NCI-H2081 treated with DMSO at 0.1 percent for 48 hours (cell line): ENCODE data around the gene NLRP6.
"Not testable (repeated sequence)": the region's sequence is repeated elsewhere in the genome, so short reads cannot be mapped to it uniquely, and the experiment has no call there.

Experiments used
- DNase-seq: peaks from one replicate; lab custom pipeline; 2025; lab: John Stamatoyannopoulos, UW

Gene NLRP6

DNA sequence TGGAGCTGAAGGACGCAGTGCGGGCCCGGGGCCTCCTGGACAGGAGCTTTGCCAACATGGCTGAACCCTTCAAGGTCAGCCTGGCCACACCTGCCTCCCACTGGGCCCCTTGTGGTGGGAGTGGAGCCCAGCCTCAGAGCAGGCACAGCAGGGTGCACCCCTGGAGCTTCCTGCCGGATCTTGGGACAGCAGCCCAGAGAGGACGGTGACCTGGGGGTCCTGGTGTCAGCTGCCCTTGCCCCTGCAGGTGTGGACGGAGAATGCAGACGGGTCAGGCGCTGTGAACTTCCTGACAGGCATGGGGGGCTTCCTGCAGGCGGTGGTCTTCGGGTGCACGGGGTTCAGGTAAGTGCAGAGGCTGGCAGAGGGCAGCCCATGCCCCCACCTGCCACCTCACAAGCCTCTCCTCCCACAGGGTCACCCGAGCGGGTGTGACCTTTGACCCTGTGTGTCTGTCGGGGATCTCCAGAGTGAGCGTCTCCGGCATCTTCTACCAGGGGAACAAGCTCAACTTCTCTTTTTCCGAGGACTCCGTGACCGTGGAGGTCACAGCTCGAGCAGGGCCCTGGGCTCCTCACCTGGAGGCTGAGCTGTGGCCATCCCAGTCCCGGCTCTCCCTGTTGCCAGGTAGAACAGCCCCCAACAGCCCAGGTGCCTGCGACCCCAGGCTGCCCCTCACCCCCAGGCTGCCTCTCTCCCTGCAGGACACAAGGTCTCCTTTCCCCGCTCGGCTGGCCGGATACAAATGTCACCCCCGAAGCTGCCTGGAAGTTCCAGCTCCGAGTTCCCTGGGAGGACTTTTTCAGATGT is 15.8 kb downstream of the NLRP6 start:
- no peak for DNase-seq

DNA sequence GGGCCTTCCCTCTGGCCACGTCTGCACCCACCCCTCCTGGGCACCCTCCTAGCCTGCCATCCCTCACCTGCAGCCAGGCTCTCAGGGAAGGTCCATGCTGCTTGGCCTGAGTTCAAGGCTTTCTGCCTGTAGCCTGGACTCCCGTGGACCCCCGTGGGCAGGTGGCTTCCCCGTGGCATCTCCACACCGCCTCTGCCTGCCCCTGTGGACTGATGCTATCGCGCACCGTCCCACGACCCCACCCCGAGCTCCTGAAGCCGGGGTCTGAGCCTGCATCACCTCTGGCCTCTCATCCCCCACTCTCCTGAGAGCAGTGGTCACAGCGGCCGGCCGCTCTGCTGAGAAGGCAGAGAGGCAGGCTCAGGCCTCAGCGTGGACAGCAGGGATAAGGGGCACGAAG is 16.6 kb downstream of the NLRP6 start:
- no peak for DNase-seq

DNA sequence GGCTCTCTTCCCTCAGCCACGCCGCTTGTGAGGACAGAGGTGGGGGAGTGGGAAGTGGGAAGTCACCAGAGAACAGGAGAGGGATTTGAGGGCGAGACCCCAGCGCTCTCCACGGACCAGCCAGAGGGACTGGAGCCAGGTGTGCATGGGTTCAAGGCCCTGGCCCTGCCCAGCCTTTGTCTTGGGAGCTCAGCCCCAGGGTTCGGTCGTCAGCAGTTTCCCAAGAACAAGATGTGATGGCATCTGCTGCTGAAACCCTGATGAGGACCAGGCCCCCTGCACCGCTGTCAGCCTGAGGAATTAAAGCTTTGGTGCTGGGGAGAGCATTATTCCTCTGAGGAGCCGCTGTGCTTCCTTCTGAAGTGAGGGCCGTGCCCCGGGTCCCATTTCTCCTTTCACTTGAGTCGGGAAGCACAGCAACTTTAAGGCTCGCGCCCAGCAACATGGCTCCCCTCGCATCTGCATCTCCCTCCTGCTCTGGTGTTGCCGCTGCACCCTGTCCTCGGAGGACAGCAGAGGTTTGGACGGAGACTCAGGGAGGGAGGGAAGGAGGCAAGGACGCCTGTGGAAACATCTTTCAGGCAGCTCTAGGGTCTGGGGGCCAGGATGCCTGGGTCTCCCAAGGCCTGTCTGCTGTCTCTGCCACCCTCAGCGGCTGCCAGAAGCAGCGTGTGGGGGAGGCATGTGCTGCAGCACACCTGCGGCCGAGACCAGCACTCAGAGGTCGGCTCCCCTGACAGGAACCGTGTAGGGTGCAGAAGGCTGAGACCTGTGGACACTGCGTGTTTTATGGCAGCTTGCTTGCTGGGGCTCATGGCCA is 17.4 kb downstream of the NLRP6 start:
- DNase-seq = no peak

DNA sequence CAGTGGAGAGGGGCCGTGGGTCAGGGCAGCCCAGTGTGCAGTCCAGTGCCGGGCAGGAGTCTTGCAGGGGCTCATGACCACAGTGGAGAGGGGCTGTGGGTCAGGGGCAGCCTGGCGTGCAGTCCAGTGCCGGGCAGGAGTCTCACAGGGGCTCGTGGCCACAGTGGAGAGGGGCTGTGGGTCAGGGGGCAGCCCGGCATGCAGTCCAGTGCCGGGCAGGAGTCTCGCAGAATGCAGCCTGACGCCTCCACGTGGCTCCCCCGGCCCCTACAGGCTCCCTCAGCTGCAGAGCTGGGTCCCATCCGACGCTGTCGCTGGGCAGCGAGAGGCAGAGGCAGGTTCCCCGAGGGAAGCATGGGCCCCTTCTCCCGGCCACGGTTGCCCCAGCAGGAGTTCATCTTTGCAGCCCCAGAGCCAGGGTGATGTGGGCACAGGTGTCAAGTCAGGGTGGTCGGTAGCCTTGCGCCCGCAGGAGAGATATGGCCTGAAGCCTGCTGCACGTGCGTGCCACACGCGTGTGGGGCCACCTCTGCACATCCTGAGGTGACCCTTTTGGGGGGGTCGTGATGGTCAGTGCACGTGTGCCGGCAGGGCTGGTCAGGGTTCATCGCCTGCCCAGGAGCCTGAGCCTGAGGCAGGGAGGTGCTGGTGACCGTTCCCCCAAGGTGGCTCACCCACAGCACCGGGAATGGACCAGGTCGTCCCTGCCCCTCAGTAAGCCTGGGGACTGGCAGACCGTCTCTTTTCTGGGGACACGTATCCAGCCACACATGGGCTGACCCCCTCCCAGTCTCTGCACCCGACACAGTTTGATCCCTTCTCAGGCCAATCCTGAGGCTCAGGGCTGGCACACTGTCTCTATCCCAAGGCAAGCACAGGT is 18.2 kb downstream of the NLRP6 start:
- no peak for DNase-seq

DNA sequence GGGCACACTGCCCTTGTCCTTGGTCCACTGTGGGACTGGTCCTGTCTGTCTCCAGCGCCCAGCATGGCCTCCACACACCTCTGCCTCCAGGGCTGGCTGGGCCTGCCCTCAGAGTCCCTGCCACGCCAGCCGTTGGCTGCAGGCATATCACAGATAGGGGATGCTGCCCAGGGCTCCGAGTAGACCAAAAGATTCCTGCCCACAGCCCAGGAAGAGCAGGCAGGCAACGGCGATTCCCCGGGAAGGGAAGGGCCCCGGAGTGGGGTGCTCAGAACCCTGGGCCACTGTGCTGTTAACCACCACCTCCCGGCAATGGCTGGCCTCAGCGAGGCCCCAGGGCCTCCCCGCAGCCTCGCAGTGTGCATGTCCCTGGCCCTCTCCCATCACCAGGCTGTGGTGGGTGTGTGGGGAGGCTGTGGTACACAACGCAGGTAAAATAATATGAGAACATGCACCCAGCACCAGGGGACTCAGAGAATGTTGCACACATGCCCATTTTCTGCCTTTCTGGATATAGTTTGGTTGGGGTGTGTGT is 18.9 kb downstream of the NLRP6 start:
- DNase-seq = no peak

DNA sequence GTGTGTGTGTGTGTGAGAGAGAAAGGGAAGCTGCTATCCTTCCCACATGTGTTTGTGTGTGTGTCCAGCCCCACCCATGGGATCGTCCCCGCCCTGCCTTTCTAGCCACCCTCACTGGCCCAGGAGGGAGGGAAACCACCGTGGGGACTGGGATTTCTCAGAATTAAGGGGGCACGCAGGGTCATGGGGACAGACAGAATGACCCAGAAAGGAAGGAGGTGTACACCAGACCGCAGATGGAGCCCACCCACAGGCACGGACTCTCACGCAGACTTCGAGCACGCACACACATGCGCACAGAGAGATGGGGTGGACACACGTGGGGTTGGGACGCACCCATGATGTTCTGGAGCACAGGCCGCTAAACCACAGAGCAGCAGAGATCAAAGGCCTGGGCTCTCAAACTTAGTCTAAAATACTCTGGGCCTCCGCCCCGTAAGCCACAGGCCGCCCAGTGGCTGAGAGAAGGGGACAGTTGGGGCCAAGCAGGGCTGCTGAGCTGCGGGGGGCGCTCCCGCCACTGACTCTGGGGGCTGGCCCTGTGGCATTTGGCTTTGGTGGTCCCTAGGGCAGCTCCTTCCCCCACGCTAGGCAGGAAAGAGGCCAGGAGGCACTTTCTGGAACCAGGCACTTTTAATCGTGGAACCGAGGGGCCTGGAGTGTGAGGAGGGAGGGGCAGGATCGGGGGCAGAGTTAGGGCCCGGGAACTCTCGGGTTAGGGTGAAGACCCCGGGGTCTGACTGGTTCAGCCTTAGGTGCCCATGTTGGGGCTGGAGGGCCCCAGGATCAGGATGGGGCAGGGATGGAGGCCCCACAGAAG is 19.6 kb downstream of the NLRP6 start:
- no peak for DNase-seq

DNA sequence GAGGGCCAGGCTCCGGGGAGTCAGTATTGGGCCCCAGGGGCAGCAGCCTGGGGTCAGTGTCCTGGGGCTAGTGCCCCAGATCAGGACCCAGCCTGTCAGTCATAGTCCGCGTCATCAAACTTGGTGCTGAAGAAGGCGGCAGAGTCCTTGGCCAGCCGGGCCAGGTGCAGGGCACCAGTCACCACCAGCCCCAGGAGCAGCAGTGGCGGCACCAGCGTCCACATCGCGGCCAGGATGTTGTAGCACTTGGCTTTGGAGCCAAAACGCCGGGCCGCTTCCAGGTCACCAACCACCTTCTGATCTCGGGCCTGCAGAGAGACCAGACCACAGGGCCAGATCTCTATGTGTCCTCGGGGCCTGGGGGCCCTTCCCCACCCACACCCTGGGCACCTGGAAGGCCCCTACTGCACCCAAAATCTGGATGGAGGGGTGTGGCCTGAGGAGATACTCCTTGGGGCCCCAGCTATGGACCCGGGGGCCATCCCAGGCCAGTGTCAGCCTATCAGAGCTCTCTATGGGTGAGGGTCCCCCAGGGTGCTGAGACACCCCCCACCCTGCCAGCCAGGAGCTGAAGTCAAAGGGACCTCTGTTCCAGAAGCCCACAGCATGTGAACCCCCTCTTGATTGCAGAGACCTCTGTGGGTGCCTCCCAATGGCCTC is 20.3 kb downstream of the NLRP6 start:
- DNase-seq = no peak

DNA sequence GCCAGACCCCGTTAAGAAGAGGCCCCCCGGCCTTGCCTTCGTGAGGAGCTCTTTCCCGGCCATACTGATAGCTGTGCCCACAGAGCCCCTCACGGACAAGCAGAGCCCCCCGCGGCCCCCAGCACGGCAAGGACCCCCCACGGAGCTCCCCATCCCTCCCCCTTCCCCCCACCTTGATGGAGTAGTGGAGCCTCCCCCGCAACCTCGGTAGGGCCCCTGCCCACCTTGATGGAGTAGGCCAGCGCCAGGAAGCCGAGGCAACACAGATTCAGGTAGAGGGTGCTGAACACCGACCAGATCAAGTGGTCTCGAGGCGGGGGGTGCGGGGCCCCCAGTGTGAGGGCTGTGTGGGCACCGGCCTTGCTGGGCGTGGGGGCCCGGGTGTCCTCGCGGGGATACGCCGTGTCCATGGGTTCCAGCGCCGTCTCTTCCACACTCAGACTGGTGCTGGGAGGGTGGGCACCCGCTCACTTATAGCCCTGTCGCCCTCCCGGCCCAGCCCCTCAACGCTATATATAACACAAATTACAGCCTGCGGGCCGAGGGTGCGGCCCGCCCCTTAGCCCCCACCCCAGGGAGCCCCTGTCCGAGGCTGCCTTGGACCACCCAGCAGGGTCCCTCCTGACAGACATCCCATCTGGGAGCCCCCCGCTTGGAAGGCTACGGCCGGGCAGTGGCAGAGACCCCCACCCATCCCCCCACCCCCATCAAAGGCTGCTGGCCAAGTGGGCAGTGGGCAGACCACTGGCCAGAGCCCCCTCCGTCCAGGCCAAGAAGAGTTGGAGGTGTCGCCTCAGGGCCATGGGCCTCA is 21.1 kb downstream of the NLRP6 start, which contains the start of gene IFITM5:
Gene IFITM5, minus strand, starts transcription at position 446 of the 811 bp plus-strand sequence. Its CDS starts 36 bp downstream, at position 410.
- DNase-seq = no peak

DNA sequence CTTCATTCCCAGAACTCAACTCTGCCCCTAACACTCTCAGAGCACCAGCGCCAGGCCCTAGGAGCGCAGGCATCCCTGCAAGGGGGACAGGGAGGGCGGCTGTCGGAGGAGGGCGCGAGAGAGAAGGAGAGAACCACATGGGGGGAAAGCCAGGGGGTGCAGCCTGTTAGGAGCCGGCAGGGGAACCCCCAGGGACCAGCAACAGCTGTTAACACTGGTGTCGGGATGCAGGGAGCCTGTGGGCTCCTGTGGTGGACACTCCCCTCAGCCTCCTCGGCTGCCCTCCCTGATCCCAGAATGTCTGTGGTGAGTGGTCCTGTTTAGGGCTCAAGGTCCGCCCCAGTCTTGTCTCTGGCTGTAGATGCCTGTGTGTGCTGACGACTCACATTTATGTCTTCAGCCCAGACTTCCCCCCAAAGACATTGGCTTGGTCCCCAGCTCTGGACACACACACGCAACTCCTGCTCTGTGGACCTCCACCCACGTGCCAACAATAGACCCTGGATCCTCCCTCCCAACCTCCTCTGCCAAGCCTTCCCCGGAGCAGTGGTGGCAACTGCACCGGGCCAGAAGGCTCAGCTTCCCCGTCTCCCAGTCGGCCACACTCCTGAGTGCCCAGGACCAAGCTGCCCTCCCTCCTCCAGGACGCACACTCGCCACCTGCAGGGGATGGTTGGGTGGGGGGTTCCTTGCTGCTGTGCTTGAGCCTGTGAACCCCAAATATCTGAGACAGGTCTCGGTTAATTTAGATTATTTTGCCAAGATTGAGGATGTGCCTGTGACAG is 21.9 kb downstream of the NLRP6 start:
- DNase-seq = no peak

DNA sequence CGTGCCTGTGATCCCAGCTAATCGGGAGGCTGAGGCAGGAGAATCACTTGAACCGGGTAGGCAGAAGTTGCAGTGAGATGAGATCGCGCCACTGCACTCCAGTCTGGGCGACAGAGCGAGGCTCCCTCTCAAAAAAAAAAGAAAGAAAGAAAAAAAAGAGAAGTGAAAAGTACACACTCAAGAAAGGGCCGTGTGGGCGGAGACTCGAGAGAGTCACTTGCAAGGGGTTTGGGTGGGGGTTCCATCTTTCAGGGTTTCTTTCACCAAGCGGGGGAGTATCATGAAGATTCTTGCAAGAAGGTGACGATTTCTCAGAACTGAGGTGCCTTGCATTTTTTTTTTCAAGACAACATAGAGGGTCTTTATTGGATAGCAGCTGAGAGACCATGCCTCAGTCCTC is 25.2 kb downstream of the NLRP6 start:
- DNase-seq = no peak

DNA sequence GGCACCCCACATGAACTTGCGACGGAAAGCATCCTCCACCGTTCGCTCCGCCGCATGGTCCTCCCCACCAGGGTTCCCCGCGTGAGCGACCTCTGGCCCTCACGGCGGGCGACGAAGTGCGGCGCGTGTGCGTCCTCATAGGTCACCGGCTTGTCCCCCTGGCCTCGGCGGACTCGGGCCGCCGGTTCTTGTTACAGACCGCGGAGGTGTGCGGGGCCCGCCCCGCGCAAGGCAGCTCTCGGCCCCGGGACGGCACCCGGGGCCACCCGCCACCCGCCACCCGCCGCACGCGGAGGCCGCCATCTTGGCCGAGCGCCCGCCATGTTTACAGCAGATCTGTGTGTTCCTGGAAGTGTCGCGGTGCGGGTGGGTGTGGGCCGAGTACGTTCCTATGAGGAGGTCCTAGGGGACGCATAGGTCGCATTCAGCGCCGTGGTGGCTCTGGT is 25.9 kb downstream of the NLRP6 start:
- DNase-seq = no peak

DNA sequence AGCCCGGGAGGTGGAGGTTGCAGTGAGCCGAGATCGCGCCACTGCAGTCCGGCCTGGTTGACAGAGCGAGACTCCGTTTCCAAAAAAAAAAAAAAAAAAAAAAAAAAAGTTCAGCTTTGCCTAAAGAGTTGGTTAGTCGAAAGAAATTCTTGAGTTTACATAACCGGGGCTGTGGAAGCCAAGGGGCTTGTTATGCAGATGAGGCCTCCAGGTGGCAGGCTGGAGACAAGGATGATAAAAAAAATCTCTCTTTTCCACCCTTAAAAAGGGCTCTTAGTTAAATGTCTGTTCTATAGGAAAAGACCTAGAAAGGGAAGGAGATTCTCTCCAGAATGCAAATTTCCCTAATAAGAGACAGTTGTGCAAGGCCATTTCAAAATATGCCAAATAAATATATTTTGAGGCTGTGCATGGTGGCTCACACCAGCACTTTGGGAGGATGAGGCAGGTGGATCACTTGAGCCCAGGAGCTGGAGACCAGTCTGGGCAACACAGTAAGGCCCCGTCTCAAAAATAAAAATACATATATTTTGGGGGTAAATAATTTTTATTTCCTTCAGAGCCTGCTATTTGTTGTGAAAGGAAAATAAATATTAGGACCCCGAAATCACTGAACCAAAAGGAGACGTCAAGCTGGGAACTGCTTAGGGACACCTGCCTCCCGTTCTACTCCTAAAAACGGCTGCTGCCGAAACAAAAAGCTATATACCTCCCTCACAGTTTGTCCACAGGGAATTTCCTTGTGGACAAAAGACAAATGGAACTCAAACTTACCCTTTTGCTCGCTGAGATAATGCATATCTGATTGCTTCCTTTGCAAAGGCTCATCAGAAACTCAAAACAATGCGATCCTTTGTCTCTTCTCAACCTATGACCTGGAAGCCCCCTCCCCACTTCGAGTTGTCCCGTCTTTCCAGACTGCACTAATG is 27.0 kb downstream of the NLRP6 start:
- DNase-seq = no peak

DNA sequence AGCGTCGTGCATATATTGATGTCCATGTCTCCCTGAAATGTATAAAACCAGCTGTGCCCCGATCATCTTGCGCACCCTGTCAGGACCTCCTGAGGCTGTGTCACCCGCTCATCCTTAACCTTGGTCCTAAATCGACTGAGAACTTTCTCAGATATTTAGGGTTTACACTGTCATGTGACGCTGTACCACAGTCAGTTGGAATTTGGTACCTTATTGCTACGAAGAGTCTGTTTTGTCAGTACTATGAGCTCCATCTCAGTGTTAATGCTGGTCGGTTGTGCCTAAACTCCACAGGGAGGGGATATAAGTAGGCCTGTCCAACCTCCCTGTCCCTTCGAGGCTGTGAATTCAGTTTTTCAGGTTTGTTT is 27.6 kb downstream of the NLRP6 start:
- no peak for DNase-seq

DNA sequence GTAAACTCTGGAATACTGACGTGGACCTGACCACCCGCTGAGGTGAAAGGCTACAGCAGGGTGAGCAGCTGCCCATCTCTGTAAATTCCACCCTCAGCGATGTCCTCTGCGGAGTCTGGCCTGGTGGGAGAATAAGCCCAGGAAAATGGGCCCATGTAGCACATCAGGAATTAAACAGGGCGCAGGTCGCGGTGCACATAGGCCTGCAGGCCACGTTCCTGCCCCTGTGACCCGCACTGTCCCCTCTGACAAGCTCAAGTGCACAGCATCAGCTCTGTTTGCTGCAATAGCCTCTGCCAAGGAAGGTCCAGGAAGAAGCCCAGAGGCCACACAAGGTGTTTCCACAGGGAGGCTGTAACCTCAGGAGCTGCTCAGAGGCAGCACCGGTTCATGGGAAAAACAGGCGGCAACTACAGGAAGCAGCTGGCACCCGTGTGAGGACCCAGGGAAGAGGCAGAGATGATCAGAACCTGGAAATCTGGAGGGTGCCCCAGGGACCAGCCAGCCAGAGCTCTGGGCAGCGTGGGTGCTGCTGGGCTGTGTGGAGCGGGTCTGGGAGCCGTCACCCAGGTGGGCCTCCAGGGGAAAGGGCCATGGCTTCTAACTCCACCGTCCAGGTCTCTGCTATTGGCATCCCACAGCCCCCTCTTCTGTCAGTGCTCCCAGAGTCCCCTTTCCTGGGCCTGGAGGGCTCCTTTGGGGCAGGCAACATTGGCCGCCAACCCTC is 28.6 kb downstream of the NLRP6 start:
- no peak for DNase-seq

DNA sequence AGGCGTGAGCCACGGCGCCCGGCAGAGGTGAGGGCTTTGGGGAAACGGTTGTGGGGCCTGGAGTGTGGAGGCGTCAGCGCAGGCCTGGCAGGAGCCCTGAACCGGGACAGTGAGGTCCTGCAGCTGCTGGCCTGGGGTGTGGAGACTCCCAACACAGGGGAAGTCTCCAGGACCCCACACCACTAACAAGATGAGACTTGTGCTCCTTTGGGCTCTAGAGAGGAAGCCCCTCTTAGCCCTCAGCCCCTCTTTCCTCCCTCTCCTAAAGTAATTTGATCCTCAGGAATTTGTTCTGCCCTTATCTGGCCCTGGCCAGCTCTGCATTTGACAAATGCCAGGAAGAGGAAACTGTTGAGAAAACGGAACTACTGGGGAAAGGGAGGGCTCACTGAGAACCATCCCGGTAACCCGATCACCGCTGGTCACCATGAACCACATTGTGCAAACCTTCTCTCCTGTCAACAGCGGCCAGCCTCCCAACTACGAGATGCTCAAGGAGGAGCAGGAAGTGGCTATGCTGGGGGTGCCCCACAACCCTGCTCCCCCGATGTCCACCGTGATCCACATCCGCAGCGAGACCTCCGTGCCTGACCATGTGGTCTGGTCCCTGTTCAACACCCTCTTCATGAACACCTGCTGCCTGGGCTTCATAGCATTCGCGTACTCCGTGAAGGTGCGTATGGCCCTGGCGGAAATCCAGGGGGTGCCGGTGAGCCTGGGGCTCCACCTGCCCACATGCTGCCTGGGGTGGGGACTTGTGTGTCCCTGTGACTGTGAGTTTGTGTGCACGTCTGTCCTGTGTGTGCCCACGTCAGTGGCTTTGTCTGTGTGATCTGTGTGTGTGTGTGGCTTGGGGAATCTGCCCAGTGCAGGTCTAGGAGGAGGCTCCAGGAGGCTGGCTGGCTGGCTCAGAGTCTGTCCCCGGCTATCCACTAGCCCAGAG is 29.8 kb downstream of the NLRP6 start, which contains the start of gene IFITM2:
Gene IFITM2, plus strand, starts transcription at position 51 of the 943 bp plus-strand sequence. Its CDS starts 377 bp downstream, at position 428.
- DNase-seq = not testable (repeated sequence)
